Activated CD8-positive, alpha-beta memory T cell treated with anti-CD3 and anti-CD28 coated beads, Interleukin-2, amount 50 U/mL, for 4 hours (primary cell): Measurements from ENCODE around the gene ETNPPL.

Source experiments
- DNase-seq: peaks from one replicate; pipeline ENCODE4 v3.0.0-alpha.2; 2020

The ETNPPL gene

DNA sequence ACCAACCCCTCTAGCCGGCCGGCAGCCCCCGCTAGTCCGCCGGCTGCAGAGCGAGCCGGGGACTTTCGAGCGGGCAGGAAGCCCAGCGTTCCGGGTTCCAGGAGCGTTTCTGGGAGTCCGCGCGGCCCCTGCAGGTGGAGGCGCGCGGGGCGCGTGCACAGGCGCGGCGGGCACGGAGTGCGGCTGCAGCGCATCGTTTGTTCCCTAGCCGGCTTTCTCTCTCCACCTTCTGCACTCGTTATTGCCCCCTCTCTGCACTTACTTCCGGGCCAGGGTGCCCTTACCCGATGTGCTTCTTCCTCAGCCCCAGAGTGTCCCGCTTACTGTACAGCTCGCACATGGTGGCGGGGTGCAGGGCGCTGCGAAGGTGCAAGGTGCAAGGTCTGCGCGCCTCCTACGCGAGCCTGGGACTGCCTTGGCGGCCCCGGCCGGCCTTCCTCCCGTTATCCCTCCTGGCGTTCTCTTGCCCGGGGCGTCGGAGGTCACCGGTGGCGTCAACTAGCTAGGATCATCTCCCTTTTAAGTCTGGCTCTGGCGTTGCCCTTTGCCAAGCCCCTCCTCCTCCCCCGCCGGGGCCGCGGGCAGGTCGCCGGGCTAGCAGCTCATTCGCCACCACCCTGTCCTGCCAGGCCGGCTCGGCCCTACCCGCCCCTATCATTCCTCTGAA, at the start of gene ETNPPL:
ETNPPL (minus strand) TSS at position 495 of the 667 bp plus-strand sequence; CDS start at position 340, 155 bp downstream.
- peak; percentile 16 for DNase-seq

DNA sequence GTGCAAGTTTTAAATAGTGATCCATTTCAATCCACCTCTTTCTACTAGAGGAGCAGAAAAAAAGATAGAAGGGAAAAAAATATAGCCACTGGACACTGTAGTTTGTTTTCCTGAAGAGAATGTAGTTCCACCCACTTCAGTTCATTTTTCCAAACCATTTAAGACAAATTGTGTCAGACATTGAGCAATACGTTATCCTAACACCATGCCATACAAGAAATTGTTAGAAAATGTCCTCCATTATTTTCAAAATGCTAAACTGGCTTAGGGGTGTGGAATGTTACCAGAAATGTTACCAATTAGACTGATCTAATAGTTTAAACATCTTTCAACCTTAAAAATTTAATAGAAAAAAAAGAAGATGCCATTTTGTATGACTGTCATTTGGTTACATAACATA, 48.6 kb upstream of the ETNPPL start:
- DNase-seq, result no peak

DNA sequence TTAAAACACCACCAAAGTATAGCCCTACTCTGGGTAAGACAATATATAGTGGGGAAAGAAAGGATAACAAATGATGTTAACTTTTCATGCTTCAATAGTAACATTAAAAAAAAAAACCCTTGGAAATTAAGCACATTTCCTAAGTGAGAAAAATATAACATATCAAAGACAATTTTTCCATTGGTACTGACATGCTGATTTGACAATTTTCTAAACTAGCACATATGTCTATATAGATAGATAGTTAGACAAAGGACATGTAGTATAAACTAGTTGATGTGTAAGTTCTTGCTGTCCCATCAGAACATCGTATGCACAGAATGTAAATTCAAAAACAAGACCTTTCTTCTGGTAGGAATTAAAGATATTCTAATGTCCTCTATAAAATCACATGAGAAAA, 47.2 kb upstream of the ETNPPL start:
- DNase-seq, result no peak

DNA sequence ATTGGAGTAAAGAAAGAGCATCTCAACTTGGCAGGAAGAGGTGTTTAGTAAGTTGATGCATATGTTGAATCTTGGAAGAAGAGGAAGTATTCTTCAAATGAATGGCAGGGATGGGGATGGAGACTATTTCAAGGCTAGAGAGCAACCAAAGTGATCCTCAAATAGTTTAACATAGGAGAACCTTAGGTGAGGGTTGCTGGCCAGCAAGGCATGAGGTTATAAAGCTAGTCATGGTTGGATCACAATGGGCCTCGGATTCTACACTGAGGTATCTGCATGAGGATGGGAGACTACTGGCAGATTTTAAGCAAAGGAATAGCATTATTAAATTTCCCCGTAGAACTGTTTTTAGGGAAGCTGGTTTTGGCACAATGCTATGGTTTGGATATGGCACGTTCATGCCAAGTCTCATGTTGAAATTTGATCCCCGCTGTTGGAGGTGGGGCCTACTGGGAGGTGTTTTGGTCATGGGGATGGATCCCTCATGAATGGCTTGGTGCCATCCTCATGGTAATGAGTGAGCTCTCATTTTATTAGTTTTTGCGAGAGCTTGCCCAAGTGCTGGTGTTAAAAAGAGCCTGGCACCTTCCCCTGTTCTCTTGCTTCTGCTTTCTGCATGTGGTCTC, 41.9 kb upstream of the ETNPPL start:
- DNase-seq, result no peak

DNA sequence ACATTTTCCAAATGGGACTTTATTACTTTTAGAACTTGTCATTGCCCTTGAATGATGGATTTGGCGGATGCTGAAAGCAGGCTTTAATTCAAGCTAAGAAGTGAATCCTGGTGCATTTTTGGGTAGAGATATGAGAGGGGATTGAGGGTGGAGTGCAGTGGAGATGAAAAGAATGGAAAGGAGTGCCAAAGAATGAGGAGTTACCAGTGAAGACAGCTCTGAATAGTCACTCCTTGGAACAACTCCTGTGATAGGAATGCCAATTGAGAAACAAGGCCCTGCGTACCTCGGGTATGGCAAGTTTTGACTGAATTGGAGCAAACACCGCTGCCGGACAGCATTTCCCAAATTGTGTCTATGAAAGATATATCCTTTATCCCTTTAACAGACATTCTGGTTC, 36.5 kb upstream of the ETNPPL start:
- no peak for DNase-seq

DNA sequence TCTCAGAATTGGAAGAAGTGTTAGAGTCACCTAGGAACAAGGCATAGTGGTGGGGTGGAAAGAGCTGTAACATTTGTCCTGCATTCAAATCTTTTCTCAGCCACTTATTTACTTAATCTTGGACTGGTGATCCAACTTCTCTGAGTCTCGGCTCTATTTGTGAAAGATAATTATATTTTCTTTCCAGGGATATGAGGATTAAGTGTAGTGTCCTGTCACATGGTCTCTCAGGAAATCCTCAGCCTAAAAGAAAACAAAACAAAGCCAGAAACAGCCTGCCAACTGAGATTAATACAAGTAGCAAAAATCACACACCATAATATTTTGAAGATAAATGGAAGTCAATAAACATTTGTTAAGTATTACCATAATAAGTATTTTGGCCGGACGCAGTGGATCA, 33.3 kb upstream of the ETNPPL start:
- no peak for DNase-seq

DNA sequence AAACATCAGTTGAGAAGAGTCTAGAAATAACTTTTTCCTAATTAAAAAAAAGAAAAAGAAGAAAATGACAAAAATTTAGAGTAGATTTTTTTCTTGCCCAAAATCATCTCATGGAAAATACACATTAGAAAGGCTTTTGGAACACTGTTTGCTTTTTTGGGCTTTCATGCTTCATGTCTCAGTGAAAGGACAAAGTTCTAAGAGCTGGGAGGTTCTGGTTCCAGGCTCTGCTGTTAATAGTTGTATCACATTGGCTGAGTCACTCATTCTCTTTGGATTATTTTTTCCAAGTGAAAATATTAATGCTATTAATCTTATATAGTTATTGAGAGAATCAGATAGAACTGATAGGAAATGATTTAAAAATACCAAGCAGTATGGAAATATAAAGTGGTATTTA, 32.9 kb upstream of the ETNPPL start:
- DNase-seq, result no peak

DNA sequence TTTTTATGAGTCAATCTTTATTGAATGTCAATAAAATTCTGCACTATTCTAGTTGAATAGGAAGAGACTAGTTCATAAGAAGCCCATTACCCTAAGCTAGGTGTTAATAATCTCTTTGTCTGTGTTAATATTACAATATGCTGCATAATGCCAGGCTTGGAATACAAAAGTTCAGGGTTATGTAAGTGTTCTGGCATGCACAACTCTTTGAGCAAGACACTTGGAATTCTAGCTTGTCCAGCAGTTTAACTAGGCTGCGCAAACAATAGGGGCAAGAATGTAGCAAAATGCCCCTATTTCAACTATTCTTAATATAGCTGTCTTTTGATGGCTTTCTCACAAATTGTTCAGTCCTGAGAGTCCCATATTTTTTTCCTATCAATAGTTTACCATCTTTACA, 31.3 kb upstream of the ETNPPL start:
- no peak for DNase-seq

DNA sequence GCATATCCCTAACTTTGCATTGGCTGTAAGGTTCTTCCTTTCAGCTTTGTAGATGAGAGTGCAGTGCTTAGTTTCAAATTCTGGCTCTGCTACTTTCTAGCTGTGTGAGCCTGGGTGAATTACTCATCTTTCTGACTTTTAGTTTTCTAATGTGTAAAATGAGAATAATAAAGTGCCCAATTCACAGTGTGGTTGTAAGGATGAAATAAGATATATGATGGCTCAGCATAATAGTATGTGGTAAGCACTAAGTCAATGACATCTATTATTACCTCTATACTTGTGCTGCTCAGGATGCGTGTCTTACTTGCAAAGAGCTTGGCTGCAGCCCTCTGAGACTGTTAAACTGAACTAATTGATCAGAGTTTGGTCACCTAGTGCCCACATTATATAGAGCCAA, 30.6 kb upstream of the ETNPPL start:
- DNase-seq, result no peak

DNA sequence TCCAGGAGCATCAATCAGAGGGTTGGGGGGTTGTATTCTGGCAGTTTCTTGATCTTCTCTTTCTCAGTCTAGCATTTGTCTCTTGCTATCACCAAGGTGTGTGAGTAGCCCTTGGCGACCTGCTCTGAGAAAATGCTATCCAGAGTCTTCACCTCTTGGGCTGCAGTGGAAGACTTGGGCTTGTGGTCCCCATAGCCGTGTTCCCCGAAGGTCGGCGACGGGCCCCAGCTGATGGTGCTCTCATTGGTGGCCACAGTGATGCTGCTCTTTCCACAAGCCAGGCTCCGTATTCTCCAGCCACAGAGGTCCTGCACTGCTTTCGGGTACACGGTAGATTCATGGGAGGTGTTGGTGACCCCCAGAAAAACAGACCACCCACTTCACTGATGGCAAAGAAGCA, 25.9 kb upstream of the ETNPPL start:
- no peak for DNase-seq

DNA sequence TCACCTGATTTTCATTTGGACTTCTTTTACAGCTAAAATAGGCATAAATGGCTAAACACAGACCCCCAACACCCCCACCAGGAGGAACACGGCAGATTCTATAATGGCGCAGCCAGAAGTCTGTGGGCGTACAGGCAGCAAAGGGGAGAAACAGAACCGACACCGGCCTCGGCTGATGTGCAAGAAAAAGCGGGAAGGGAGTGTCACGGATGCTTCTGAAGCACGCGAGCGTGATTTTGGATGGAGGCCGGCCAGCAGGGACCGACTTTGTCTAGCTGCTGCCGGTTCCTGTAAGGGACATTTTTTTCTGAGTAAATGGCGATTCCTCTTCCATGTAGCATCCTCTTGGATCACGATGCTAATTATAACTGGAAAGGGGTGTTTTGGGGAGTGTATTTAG, 24.9 kb upstream of the ETNPPL start:
- no peak for DNase-seq

DNA sequence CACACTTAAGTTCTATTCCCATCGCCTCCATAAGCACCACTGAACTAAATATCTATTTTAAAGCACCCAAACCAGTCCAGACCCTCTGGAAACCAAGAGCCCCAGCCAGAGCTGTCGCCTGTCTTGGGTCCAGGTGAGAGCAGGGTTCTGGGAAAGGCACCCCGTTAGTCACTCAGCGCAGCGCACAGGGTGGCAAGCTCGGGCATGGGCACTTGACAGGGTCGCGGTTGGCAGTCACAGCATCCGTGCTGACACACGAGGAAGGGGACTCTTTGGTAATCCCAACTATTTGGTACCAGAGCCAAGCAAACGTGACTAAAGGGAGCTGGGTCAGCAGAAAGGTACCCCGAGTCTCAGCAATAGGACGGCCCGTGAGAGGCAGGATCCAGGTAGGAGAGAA, 24.3 kb upstream of the ETNPPL start:
- DNase-seq, result no peak

DNA sequence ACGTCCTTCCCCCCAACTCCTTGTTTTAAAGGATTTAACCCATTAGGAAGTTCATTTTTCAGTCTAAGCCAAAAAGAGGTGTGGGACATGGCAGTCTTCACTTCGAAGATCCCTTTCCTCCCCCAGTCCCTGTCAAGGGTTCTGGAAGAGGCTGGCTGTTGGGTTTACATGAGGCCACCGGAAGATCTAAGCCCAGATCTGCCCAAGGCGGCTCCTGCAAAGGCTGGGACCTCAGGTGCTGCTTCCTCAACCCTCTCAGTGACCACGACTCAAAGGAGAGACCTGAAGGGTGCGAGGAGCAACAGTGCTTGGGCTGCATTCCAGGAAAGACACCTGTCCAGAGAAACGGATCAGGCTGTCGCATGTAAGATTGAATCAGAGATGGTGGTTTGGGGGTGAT, 23.5 kb upstream of the ETNPPL start:
- DNase-seq, result no peak

DNA sequence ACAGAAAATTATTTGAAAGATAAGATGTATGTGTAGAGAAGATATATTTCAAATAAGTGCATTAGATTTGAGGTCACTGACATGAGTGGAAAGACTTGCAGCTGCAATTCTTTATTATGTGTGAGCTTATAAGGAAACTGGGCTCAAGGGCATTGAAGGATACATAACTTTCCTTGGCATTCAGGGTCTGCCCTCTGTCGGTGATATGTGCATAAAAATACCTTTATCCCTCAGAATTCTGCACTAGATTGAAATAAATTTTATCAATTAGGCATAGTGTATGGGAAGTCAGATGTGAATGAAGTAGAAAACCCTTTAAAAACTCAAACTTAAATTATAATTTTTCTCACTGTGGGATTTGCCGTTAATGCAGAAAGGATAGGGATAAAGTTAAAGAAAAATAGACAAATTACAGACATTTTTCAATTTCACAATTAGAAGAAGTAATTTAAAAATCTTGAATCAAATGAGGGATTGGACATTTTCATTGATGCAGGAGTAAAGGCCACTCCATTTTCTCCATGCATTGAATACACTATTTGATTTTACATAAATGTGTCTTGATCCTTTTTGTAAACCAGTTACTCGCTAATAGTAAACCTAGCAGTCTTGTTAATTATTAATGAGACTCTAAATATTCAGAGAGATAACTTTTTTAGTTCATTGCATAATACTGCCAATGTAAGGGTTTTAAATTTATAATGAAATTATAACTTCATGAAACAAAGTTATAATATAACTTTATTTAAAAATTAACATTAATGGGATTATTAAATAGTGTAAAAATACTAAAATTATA, 21.0 kb upstream of the ETNPPL start:
- DNase-seq, result no peak

DNA sequence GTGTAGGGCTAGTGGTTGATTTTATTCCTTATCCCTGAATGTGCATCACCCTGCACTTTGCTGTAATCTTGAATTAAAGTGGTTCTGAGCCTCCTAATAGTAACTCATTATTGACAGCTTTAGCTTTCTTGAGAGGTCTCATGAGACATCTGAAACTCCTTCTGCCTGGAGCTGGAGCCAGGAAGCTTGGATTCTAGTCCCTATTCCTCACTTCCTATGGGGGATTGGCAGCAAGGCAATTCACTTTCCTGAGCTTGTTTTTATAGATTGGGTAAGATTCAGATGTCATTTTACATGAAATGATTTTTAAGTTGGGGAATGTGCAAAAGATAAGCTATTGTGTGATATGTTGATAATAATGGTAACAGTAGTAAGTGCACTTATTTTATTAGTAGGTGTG, 17.1 kb upstream of the ETNPPL start:
- no peak for DNase-seq

DNA sequence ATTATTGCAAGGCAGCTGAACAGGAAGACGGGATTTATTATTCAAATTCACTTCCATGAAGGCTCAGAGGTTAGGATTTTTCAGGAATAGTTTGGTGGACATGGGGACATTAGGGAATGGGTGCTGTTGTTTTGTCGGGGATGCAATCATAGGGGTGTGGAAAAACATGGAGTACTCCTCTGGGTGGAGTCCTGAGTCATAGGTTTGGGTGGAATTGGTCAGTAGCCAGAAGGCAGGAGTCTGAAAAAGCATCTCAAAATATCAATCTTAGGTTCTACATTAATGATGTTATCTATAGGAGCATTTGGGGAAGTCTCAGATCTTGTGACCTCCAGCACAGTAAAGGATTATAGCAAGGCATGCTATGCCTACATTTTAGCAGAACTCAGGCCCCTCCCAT, 14.5 kb upstream of the ETNPPL start:
- no peak for DNase-seq

DNA sequence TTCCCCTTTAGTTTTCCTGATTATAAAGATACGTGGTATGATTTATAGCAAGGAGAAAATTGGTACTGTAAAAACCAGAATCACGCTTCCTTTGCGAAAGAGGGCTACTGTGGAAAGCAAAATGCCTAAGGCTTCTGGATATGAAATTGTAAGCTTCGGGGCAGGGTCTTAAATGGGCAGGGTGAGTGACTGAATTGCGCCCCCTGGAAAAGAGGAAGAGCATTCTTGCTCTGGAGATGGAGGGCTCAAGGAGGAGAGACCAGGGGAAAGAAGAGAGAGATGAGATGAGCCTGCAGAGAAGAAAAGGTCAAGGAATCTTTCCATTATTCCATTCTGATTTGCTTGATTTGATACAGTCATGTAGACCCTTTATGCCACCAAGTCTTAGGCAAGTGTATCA, 13.1 kb upstream of the ETNPPL start:
- no peak for DNase-seq

DNA sequence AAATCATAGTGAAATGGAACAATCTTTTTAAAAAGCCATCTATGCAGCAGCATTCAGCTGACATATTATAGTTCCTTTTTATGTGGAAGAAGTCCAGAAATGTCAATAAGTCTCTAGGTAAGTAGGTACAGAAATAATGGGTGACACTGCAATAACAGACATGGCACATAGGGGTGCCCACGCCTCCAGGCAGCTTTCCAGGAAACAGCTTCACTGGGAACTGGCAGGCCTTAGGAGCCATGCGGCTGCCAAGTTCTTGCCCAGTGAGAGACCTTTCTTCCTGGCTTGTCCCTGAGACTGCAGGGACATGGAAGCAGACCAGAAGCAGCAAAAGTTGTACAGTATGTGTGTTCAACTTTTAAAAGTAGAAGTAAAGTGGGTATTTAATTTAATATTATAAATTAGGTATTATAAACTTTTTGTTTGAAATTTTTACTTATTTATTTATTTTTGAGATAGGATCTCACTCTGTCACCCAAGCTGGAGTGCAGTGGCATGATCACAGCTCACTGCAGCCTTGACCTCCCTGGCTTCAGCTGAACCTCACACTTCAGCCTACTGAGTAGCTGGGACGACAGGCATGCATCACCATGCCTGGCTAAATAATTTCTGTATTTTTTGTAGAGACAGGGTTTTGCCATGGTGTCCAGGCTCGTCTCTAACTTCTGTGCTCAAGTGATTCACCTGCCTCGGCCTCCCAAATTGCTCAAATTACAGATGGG, 12.1 kb upstream of the ETNPPL start:
- no peak for DNase-seq

DNA sequence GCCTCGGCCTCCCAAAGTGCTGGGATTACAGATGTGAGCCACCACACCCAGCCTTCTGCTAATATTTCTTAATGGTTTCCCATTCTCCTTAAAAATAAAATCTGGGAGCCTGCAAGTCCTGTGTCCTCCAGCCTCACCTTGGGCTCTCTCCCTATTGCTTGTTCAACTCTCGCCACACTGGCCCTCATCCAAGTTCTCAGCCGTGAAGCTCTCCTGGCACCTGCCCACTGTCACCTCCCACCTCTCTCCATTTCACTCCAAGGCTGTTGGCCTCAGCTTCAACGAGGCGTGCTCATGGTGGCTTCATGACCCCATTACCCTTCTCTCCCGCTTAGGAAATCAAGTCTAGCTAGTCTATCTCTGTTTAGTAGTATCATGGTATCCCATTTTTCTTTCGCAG, 9.5 kb upstream of the ETNPPL start:
- no peak for DNase-seq

DNA sequence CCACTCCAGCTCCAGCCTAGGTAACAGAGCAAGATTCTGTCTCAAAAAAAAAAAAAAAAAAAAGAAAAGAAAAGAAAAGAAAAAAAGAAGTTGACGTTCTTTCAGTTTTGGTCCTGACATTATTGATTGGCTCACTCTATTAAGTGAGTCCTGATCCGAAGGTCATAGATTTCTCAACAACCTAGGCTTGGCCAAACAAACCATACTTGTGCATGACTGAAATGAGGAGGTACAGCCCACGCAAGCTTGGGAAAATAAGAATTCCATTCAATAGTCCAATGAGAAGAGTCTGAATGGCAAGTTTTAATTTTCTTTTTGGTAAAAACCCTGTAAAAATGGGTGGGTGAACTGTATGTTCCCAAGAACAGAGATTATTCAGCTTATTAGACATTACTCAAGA, 3.2 kb upstream of the ETNPPL start:
- DNase-seq, result no peak

DNA sequence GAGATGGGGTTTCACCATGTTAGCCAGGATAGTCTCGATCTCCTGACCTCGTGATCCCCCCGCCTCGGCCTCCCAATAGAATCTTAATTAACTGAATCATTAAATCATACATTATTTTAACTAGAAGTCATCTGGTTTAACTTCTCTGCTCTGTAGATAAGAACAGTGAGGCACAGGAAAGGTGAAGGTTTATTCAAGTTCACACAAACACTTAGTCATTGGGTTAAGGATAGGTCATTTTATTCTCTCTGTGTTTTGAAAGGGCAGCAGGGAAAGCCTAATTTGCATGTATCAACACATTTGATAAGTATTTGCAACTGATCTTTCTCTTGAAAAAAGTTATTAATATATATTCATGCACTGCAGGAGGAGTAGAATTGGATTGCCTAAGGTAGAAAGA, 1.1 kb upstream of the ETNPPL start:
- no peak for DNase-seq

DNA sequence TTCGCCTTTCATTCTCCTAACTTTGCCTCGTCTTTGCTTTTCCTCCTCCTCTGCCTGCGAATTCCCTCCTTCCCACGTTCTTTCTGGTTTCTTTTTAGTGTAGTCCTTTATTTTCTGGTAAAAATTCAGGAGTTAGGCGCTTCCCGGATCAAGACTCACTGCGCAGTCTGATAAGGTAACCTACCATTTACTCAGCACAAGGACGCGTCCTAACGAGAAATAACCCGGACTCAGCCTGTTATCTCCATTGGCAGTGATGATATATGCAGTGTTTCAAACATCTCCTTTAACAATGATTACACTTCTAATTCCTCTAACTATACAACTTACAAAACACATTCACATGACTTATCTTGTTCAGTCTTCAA, 357 bp upstream of the ETNPPL start:
- no peak for DNase-seq

DNA sequence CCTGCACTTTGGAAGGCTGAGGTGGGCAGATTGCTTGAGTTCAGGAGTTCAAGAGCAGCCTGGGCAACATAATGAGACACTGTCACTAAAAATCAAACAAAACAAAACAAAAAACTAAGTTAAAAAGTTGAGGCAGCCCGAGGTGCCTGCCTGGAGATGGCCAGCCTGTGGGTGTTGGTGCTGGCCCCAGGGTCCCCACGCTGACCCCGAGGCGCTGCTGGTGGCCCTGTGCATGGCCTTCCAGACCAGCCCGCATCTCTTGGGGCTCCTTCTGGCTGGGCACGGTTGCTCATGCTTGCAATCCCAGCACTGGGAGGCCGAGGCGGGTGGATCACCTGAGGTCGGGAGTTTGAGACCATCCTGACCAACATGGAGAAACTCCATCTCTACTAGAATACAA, 4.4 kb downstream of the ETNPPL start:
- no peak for DNase-seq

DNA sequence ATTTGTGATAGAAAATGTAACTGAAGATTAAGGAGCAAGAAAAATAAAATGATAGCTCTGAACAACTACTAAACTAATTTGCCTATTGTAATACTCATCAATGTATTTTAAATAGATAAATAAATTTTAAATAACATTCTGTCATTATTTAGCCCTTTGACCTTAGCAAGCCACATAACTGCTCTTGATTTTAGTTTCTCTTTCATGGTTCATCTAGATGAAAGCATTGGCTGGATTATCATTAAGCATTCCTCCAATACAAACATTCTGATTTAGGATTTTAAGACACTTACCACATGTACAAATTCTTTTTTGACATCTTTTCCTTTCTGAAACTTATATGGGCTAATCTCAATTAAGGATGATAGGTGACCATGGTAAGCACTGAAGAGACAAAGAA, 8.5 kb downstream of the ETNPPL start:
- no peak for DNase-seq
